NB4 (cell line): ENCODE measurements around the gene MAIP1.

Experiments
- DNase-seq: peaks from one replicate; pipeline ENCODE4 v3.0.0; 2010; ENCODE audit warnings: low read depth
- H3K4me3 ChIP-seq: one replicate; pipeline ENCODE4 v1.5.1; 2011; ENCODE audit warnings: mild to moderate bottlenecking, low read depth, low read length, moderate library complexity
- MYC ChIP-seq: IDR thresholded peaks from 2 replicates; pipeline ENCODE4 v1.6.1; 2011; ENCODE audit warnings: low read depth, low read length
- POLR2A ChIP-seq: IDR thresholded peaks from 2 replicates; pipeline ENCODE4 v1.6.1; 2011; ENCODE audit warnings: mild to moderate bottlenecking; ENCODE audit not compliant: insufficient read length; ENCODE audit errors: extremely low read depth
- TF ChIP-seq, protein P1 (sequence below): IDR thresholded peaks from one replicate; pipeline ENCODE4 v1.5.1; 2012; ENCODE audit warnings: low read depth, low read length
- TF ChIP-seq, protein P2 (sequence below): IDR thresholded peaks from 2 replicates; pipeline ENCODE4 v1.6.1; 2011; ENCODE audit warnings: low read depth, low read length

Gene MAIP1

DNA sequence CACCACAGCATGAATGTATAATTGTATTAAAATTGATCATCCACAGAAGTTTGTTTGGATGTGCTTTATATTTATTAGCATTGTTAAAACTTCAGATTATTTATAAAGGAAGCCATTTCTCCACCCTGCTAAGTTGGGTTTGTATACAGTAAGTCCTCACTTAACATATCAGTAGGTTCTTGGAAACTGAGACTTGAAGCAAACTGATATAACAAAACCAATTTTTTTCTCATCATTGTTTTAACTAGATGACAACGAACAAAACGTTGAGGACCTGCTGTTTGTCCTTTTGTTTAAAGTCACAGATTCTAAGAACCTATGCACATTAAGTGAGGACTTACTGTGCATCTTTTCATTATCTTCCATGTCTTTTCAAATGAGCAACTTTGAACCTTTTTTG lies 27.2 kb upstream of the MAIP1 start:
- DNase-seq: no peak
- H3K4me3 ChIP-seq: no peak overlapping the region
- TF ChIP-seq POLR2A (no peak), MYC (no peak)
- TF ChIP-seq, protein P1, sequence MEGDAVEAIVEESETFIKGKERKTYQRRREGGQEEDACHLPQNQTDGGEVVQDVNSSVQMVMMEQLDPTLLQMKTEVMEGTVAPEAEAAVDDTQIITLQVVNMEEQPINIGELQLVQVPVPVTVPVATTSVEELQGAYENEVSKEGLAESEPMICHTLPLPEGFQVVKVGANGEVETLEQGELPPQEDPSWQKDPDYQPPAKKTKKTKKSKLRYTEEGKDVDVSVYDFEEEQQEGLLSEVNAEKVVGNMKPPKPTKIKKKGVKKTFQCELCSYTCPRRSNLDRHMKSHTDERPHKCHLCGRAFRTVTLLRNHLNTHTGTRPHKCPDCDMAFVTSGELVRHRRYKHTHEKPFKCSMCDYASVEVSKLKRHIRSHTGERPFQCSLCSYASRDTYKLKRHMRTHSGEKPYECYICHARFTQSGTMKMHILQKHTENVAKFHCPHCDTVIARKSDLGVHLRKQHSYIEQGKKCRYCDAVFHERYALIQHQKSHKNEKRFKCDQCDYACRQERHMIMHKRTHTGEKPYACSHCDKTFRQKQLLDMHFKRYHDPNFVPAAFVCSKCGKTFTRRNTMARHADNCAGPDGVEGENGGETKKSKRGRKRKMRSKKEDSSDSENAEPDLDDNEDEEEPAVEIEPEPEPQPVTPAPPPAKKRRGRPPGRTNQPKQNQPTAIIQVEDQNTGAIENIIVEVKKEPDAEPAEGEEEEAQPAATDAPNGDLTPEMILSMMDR: no peak
- TF ChIP-seq, protein P2, sequence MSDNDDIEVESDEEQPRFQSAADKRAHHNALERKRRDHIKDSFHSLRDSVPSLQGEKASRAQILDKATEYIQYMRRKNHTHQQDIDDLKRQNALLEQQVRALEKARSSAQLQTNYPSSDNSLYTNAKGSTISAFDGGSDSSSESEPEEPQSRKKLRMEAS: no peak

DNA sequence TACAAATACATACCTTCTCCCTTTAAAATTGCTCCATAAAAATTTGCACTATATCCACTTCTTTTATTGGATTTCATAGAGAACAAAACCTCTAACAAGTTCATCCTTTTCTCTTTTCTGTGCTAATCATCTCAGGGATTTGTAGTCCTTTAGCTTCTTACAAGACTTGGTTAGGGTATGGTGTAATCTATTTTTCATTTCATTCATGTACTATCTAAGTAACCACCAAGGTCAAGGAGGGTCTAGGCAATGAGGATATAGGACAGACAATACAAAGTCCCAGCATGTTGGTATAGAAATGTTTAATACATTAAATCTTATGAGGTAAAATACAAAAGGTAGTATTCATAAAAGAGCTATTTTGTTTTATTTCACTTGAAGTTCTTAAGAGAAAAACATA lies 26.8 kb upstream of the MAIP1 start:
- no peak overlapping the region for H3K4me3 ChIP-seq
- DNase-seq: no peak
- TF ChIP-seq POLR2A (no peak), MYC (no peak)
- TF ChIP-seq, protein P2: no peak
- TF ChIP-seq, protein P1: no peak

DNA sequence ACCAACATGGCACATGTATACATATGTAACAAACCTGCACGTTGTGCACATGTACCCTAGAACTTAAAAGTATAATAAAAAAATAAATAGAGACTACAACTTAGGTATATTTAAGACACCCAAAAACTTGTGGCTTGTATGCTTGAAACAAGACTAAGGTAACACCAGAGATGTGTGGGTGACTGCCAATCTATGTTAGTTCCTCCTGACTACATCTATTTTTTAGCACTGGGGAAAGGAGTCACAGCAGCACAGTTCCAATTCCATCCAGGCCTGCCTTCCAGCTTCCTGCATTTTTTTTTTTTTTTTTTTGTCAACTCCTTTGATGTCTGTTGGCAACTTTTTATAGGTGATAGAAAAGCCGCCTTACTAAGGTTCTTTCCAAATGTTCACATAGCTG lies 26.1 kb upstream of the MAIP1 start:
- TF ChIP-seq, protein P1: no peak
- TF ChIP-seq, protein P2: no peak
- TF ChIP-seq MYC (no peak), POLR2A (no peak)
- no peak overlapping the region for H3K4me3 ChIP-seq
- no peak for DNase-seq

DNA sequence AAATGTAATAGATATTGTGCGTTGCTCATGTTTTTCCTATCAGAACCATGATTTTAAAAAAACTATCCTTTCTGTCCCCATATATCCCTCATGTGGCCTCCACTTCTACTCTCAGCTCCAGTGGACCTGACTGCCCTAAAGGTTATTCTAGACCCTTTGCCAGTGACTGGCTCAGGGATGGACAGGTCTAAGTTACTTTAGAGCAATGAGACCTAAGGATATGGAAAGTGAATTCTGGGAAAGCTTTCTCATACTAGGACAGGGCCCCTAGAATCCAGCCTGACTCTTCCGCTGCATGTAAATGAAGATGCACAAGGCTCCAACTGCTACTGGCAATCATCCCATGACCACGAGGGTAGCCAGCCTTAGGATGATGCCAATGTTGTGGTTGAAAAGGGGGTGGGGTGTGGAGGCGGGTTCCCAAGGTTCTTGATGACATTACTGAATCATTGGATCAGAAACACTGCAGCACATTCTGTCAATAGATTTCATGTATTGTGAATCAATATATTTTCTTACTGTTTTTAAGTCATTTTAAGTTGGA lies 23.0 kb upstream of the MAIP1 start:
- TF ChIP-seq, protein P2: no peak
- TF ChIP-seq, protein P1: no peak
- TF ChIP-seq MYC (no peak), POLR2A (no peak)
- H3K4me3 ChIP-seq: no peak overlapping the region
- no peak for DNase-seq

DNA sequence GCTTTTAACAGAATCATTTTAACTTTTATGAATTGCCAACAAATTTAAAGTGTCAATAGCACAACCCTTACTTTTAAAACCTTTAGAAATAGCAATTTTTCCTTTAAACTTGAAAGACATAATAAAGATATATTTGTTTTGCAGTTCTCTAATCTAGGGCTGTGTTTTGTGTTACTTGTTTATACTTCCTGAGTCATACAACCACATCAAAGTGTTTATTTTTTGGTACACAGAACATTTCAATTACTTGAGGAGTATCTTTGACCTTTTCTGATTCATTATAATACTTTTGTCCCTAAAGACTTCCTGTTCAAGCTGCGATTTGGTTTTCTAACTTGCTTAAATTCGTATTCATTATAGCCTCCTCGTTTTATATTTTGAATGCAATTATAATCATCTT lies 21.9 kb upstream of the MAIP1 start:
- no peak overlapping the region for H3K4me3 ChIP-seq
- DNase-seq: no peak
- TF ChIP-seq POLR2A (no peak), MYC (no peak)
- TF ChIP-seq, protein P1: no peak
- TF ChIP-seq, protein P2: no peak

DNA sequence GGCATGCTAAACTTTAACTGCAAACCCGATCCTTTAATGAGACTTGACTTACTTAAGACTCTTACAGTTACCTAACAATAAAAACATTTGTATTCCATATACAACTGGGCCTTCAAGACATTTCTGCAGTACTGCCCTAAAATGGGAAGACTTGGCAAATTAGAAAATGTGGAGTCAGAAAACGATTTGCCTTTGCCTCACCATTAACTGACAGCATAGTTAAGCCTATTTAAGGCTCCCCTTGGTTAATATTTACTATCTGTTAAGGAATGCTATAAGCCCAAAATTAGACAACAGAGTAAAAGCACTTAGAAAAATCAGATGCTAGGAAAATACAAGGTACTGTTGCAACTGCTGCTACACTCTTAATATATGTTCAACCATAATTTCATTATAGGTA lies 18.8 kb upstream of the MAIP1 start:
- H3K4me3 ChIP-seq: no peak overlapping the region
- no peak for TF ChIP-seq MYC
- TF ChIP-seq POLR2A: no peak
- TF ChIP-seq, protein P1: no peak
- TF ChIP-seq, protein P2: no peak
- DNase-seq: no peak
